ENCODE results near the gene SLC25A13.

GRCh38 chr7:96131525-96131924 is 190.4 kb downstream of the SLC25A13 start:
- TF ChIP-seq CTCF (IDR thresholded peaks at IDR 0.05), result no peak
- TF ChIP-seq POLR2A (IDR thresholded peaks at IDR 0.05), result no peak

All from testis (tissue), 2 donors.